Stimulated activated CD8-positive, alpha-beta memory T cell treated with anti-CD3 and anti-CD28 coated beads, Interleukin-4, amount 100 ng/mL, for 4 hours (primary cell): Measurements from ENCODE around the gene TMEM131L.
"Not testable (repeated sequence)": the region's sequence is repeated elsewhere in the genome, so short reads cannot be mapped to it uniquely, and the experiment has no call there.

Experiments used
- DNase-seq, 2 donors: peaks; one replicate each; pipeline ENCODE4 v3.0.0-alpha.2; 2020; ENCODE audit warnings: low read depth in 2 of 2, low spot score in 1 of 2

Gene TMEM131L

GRCh38 chr4:153539422-153539821 is 73.3 kb downstream of the TMEM131L start:
- no peak for DNase-seq

DNA sequence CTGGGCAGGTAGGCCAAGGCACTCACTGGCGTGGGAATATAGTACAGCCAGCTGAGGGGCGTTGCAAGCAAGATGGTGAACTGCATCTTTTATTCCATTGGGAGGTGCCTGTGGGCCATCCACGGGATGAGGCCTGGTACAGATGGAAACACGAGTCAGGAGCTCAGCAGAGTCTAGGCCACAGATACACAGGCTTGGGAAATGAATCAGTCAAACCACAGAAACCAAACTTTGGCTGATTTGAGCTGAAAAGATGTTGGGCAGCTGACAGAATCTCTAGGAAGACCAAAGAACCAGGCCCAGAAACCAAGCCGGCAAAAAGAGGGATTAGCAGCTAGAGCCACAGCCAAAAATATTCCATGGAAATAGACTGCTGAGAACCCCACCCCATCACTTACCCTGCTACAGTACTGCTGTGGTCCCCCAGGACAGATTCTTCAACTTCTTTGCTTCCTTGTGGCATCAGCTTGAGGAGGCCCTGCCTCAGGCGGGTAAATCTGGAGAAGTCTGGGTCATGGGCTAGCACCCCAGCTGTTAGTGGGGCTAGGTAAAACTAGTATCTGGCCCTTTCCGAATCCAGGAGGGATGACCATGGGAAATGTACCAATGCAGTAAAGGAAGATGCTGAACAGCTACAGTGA is 75.4 kb downstream of the TMEM131L start:
- no peak for DNase-seq

GRCh38 chr4:153542131-153542530 is 76.0 kb downstream of the TMEM131L start:
- no peak for DNase-seq

DNA sequence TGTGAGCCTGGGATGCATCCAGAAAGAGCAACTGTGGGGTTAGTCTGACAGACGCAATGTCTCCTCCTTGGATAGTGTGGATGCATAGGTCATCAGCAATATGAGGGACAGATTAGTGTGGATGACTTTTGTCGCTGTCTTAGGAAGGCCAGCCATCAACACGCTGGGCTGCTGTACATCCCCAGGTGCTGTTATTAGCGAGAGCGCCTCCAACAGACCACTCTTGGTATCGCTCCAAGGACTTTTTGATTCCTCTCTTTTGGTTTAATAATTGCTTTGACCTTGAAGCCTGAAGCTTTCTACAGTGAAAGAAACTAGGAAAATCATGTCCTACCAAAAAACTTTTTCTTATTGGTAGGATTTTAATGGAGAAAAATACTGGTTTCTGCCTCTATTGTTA is 76.7 kb downstream of the TMEM131L start:
- DNase-seq = no peak

DNA sequence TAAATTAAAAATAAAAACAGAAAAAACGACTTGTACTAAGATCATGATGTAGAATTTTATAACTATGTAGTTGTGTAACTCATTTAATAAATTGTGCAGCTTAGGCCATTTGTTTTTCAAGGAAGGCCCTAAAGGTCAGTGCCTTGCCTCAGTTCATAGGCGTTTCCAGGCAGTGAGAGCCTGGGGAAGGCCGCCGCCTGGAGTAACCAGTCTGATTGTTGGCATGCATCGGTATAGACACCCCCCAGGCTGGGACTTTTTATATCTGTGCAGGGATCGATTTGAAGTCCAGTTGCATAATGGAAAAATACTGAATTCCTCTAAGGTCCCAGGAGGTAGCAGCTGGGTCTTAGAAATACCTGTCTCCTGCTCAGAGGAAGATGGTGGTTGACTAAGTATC is 77.2 kb downstream of the TMEM131L start:
- DNase-seq = no peak

DNA sequence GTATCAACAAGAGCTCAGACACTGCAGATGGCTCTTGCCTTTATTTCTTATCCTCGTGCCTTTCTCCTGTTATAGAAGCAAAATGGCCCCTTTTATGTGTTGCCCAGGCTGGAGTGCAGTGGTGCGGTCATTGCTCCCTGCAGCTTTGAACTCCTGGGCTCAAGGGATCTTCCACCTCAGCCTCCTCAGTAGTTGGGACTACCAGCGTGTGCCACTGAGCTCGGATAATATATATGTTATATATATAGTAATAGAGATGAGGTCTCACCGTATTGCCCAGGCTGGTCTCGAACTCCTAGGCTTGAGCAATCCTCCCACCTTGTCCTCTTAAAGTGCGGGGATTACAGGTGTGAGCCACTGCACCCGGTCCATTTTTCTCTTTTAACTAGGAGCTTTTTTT is 79.7 kb downstream of the TMEM131L start:
- DNase-seq = no peak

GRCh38 chr4:153546280-153546679 is 80.1 kb downstream of the TMEM131L start:
- no peak for DNase-seq

- DNase-seq = no peak
Observed at GRCh38 chr4:153547520-153547919, 81.4 kb downstream of the TMEM131L start.

GRCh38 chr4:153548907-153549306 is 82.7 kb downstream of the TMEM131L start:
- DNase-seq = not testable (repeated sequence)

DNA sequence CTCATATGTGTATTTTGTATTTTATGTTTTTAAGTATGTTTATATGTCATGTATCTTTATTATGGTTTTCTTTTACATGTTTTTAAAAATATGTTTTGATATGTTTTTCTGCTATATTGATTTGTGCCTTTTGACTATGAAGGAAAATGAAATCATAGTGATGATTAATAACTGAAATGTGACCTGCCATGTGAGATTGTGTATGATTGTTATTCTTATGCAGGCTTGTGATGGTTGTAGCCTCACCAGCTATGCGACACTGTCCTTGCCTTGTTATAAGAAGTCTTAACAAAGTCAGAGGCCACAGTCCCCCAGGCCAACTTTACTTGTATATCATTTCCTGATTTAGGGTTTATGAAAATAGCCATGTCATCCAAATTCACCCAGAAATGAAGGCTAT is 83.2 kb downstream of the TMEM131L start:
- DNase-seq = no peak

- DNase-seq = no peak
Observed at GRCh38 chr4:153553155-153553818, 87.1 kb downstream of the TMEM131L start.

GRCh38 chr4:153553819-153554170 is 87.6 kb downstream of the TMEM131L start:
- DNase-seq = no peak

DNA sequence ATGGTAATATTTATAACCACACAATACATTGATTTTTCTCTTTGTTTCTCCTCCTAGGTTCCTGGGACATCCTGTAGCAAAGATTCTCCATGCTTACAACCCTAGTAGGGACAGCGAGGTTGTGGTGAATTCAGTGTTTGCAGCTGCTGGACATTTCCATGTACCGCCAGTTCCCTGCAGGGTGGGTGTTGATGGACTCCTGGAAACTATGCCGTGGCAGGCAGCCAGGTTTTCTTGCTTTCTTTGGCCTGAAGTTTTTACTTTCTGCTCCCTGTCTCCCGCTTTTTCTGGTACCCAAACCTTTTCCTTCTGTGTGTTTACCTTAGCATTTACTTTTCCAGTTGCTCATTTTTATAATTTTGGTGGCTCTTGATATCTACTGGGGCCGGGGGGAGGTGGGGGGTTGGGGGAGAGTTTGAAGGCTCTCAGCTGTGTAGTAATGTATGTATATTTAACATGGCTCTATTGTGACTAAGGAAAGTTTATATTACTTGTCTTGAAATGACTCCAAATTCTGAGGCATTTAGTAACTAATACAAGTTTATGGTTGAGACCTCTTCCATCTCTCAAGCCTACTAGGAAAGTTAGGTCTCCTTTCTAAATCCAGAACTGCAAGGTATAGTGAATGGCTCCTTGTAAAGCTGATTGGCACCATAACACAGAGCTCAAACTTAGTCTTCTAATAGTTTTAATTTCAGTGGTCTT is 89.7 kb downstream of the TMEM131L start:
- no peak for DNase-seq

- DNase-seq = no peak
Observed at GRCh38 chr4:153556435-153556815, 90.3 kb downstream of the TMEM131L start.

GRCh38 chr4:153560908-153561307 is 94.7 kb downstream of the TMEM131L start:
- no peak for DNase-seq

- no peak for DNase-seq
Observed at GRCh38 chr4:153564630-153565525, 98.7 kb downstream of the TMEM131L start.

DNA sequence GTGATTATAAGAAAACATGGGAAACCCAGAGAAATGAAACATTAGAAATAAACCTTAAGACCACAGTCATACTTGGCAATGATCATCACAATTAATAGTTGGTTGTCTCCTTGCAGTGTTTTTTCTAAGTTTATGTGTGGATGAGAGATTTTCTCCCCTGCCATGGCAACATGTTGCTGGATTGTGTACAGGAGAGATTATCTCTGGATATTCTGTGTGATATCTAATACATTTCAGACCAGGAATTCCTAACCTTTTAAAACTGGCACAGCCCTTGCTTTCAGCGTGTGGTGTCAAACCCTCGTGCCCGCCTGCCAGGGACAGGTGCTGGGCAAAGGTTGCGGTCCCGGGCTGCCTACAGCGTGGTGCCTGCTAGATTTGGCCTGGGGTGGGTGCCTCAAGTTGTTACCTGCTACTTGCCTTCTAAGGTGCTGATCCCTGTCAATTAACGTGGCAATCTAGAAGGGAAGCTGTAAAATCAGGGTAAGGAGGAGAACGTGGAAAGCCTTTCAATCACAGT is 100.5 kb downstream of the TMEM131L start:
- DNase-seq = no peak

GRCh38 chr4:153567660-153568059 is 101.5 kb downstream of the TMEM131L start:
- DNase-seq = not testable (repeated sequence)

DNA sequence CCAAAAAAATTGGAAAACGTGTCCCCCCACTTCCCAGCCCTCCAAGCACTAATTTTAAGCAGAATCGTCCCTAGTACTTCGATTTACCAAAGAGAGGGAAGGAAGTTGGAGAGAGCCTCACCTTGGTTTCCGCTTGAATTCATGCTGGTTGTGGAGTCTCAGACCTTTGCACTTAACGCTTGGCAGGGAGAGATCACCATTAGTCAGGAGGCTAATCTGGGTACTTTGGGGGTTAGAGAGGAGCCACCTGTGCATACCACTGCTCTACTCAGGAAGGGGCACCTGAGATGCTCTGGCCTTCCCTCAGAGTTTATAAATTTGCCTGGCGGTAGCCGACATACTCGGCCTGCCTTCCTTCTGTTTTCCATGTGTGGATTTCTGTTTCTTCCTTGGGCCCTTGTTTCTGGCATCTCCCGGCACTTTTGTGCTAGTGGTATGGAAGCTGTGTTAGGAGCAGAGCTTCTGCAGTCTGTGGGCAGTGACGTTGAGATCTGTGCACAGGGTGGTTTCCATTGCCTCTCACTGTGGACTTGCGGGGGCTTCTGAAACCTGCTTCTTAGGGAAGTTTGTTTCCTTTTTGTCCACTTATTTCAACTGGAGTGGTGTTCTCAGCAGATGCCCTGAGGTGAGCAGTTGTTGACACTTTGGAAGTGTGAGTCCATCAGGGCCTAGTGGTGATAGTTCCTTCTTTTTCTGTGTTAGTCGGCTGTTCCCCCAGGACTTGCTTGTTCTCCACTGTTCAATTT is 104.2 kb downstream of the TMEM131L start:
- no peak for DNase-seq

DNA sequence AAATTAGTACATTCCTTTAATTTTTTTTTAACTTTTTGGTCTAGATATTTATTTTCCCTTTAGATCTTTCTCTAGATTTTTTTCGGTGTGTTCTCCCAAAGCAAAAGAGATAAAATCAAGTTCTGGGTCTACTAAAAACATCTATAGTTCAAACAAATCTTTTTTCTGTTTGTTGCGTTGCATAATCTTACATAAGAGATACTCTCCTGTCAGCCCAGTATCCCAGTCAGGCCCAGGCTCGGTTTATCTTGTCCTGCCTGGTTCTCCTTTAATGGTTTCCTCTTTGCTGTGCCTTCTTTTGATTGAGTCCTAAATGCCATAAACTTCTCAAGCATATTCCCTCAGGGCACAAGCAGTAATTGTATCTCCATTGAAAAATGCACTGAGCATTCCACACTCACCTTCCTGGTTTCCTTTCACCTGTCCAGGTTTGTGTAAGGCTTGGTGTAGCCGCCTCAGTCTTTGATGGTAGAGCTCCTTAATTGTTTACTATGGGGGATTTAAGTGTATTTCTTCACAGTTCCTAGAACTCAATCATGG is 104.9 kb downstream of the TMEM131L start:
- no peak for DNase-seq
